ENCODE data around the gene HCN3.

GRCh38 chr1:155242805-155243358 lies 34.4 kb upstream of the HCN3 start:
- TF ChIP-seq, protein P1, sequence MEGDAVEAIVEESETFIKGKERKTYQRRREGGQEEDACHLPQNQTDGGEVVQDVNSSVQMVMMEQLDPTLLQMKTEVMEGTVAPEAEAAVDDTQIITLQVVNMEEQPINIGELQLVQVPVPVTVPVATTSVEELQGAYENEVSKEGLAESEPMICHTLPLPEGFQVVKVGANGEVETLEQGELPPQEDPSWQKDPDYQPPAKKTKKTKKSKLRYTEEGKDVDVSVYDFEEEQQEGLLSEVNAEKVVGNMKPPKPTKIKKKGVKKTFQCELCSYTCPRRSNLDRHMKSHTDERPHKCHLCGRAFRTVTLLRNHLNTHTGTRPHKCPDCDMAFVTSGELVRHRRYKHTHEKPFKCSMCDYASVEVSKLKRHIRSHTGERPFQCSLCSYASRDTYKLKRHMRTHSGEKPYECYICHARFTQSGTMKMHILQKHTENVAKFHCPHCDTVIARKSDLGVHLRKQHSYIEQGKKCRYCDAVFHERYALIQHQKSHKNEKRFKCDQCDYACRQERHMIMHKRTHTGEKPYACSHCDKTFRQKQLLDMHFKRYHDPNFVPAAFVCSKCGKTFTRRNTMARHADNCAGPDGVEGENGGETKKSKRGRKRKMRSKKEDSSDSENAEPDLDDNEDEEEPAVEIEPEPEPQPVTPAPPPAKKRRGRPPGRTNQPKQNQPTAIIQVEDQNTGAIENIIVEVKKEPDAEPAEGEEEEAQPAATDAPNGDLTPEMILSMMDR (IDR thresholded peaks at IDR 0.05; ENCODE audit: insufficient read depth, low read length) = no peak
- TF ChIP-seq GABPA (IDR thresholded peaks at IDR 0.05; ENCODE audit: low read depth) = no peak
- TF ChIP-seq, protein P2, sequence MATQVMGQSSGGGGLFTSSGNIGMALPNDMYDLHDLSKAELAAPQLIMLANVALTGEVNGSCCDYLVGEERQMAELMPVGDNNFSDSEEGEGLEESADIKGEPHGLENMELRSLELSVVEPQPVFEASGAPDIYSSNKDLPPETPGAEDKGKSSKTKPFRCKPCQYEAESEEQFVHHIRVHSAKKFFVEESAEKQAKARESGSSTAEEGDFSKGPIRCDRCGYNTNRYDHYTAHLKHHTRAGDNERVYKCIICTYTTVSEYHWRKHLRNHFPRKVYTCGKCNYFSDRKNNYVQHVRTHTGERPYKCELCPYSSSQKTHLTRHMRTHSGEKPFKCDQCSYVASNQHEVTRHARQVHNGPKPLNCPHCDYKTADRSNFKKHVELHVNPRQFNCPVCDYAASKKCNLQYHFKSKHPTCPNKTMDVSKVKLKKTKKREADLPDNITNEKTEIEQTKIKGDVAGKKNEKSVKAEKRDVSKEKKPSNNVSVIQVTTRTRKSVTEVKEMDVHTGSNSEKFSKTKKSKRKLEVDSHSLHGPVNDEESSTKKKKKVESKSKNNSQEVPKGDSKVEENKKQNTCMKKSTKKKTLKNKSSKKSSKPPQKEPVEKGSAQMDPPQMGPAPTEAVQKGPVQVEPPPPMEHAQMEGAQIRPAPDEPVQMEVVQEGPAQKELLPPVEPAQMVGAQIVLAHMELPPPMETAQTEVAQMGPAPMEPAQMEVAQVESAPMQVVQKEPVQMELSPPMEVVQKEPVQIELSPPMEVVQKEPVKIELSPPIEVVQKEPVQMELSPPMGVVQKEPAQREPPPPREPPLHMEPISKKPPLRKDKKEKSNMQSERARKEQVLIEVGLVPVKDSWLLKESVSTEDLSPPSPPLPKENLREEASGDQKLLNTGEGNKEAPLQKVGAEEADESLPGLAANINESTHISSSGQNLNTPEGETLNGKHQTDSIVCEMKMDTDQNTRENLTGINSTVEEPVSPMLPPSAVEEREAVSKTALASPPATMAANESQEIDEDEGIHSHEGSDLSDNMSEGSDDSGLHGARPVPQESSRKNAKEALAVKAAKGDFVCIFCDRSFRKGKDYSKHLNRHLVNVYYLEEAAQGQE (IDR thresholded peaks at IDR 0.05; ENCODE audit: insufficient replicate concordance, low read depth) = no peak
